ENCODE results near the gene SPATA13. TPM values are rescaled to one million over a fixed set of nuclear protein-coding genes. Genes with fewer than 3 reads are reported as not detected.

Gene SPATA13
- total RNA-seq, 1 donor from 2014 or later, result 12.2 TPM

DNA sequence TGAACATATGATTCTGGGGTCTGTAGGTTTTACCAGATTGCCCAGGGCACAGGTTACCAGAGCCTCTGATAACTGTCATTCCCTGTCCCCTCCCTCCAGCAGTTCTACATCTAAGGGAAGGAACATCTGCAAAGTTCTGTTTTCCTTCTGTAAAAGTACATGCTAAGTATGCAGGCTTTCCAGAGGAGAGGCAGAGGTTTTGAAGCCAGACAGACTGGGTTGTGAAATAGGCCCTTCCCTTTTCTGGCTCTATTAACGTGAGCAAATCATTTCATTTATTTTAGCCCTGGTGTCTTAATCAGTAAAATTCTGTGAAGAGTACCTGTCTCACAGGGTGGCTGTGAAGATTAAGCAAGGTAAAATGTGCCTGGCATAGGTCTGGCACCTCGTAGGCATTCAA lies 82.8 kb downstream of the SPATA13 start:
- no peak for DNase-seq (ENCODE audit: extremely low read depth, low read depth, low spot score)

DNA sequence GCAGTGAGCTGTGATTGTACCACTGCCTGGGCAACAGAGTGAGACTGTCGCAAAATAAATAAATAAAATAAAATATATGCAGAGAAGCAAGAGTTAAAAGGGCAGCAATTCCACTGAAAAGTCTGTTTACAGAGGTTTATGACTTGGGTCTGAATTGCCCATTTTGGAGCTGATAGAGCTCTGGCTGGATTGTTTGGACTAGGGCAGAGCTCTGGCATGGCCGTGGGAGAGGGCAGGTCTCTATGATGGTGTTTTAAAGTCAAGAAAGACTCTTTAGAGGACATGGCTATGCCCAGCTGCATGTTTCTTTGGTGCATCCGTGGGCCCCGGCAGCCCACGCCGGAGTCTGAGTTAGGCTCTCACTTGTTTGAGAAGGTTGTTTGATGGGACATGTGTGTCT lies 84.3 kb downstream of the SPATA13 start:
- no peak for DNase-seq (ENCODE audit: extremely low read depth, low read depth, low spot score)

- no peak for DNase-seq (ENCODE audit: extremely low read depth, low read depth, low spot score)
Measured at GRCh38 chr13:24247016-24247415, 86.5 kb downstream of the SPATA13 start.

DNA sequence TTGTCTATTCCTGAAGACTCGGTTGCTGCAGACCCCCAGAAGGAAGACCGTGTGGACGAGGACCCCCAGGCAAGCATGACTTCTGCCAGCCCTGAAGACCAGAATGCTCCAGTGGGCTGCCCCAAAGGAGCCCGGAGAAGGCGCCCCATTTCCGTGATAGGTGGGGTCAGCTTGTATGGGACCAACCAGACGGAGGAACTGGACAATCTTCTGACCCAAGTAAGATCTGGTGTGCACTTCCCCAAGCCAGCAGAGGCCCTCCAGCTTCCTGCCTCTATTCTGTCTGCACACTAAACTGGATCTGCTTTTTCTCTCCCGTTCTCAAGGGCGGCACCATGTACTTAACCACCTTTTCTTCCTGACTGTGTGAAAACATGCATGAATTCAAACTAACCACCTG lies 89.1 kb downstream of the SPATA13 start:
- DNase-seq (ENCODE audit: extremely low read depth, low read depth, low spot score), result no peak

DNA sequence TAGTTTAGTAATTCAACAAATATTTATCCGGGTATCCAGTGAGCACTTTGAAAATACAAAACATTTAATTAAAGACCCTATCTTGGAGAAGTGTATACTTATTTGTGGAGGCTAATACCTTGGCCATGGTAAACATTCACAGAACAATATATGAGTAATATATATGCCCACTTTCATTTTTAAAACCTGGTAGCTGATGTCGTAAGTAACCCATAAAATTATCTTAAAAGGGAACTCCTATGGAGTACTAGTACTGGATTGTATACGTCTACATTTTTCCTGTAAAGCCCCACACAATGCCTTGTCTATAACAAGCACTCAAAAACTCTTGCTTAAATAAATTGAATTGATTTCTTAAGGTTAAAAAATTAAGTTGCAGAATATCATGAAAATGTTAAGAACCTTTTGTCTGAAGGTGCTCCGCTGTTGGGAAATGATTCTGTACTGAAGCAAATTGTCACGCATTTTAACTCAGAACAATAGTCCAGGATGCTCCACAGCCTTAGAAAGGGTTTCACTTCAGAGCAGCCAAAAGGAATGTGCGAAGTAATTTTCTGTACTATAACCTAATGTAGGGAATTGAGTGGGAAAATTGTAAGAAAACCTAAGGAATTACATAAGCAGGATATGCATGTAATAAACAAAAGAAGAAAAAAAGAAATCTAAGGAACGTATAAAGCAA lies 90.0 kb downstream of the SPATA13 start:
- no peak for DNase-seq (ENCODE audit: extremely low read depth, low read depth, low spot score)

GRCh38 chr13:24251525-24251924 lies 91.0 kb downstream of the SPATA13 start:
- DNase-seq (ENCODE audit: extremely low read depth, low read depth, low spot score), result no peak

DNA sequence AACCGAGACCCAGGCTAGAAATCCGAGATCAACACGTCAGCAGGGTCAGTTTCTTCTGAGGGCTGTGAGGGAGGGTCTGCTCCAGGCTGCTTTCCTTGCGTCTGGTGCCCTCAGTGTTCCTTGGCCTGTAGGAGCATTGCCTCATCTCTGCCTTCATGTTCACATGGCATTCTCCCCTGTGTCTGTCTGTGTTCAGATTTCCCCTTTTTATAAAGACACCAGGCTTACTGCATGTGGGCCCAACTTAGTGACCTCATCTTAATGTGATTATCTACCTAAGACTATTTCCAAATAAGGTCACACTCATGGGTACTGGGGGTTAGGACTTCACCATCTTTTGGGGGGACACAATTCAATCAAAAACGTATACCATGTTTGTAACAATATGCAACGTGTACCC lies 91.6 kb downstream of the SPATA13 start:
- no peak for DNase-seq (ENCODE audit: extremely low read depth, low read depth, low spot score)

GRCh38 chr13:24253520-24254145 lies 93.1 kb downstream of the SPATA13 start:
- no peak for DNase-seq (ENCODE audit: extremely low read depth, low read depth, low spot score)

DNA sequence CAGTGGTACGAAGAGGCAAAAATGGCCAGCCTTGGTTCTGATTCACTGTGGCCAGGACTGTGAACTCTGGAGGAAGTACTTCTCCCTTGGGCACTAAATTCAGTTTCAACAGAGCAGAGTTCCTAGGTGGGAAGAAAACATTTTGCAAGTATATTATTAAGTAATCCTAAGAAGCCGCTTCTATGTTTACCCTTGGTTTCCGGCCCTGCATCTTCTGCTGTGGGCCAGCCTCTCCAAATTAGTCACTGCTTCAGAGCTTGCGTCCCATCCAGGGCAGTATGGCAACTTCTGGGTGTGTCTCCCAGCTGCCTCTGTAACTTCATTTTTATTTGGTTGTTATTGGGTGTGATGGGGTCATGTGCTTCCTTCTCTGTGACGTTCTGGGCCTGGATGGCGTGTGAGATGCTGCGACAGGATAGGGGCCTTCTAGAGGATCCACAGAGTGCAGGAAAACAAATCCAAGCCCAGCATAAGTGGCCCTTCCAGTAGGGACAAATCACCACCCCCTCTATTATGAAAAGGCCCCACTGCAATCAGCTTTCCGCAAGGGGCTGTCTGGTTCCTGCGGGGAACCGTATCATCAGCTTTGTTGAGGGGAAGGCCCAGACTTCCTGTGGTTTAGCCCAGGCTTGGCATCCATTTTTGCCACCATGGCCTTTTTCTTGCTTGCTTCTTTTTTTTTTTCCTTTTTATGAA lies 93.8 kb downstream of the SPATA13 start:
- DNase-seq (ENCODE audit: extremely low read depth, low read depth, low spot score), result no peak

DNA sequence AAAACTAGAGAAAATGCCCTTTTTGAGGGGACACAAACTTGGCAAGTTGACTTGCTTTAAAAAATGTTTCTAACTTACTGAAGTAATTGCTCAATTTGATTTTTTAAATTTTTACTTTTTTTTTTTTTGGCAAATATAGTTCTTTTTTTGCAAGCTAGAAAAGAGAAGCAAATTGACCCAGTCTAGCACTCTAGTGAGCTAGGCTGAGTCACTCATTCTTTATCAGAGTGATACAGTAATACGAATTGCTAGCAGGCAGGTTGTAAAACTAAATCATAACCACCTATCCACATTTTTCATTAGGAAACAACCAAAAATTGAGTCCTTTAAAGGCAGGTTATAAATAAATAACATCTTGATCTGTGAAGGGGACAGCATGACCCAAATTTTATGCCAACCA lies 97.0 kb downstream of the SPATA13 start:
- no peak for DNase-seq (ENCODE audit: extremely low read depth, low read depth, low spot score)

GRCh38 chr13:24261566-24261965 lies 101.0 kb downstream of the SPATA13 start:
- DNase-seq (ENCODE audit: extremely low read depth, low read depth, low spot score), result no peak

DNA sequence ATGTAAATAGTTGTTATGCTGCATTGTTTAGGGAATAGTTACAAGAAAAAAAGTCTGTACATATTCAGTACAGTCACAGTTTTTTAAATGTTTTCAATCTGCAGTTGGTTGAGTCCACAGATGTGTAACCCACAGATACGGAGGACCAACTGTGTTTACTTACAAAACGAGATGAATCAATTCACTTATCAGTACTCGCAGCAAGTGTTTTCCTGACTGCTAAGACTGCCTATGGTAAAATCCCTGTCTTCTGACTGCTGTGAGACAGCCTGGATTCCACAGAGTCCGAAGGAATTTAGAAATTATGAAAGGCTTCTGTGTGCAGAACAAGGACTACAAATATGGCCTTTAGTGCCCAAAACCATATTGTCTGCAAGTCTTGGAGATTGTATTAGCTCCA lies 103.1 kb downstream of the SPATA13 start:
- no peak for DNase-seq (ENCODE audit: extremely low read depth, low read depth, low spot score)

DNA sequence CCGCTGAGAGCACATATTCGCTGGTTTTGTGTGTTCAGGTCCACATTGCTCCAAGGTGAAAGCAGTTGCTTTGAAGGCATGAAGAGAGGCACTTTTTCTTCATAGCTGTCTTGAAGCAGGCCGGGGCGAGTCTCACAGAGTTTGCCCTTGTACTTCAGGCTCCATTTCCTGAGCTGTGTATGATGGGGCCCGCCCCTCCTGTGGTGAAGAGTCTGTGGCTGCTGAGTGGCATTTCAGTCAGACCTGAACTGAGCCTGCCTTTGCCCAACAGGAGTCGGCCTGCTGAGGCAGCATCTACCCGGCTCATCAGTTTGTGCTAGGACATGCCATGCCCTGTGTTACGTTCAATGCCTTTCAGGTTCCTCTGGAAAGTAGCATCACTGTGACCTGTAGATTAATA lies 104.5 kb downstream of the SPATA13 start:
- DNase-seq (ENCODE audit: extremely low read depth, low read depth, low spot score), result no peak

DNA sequence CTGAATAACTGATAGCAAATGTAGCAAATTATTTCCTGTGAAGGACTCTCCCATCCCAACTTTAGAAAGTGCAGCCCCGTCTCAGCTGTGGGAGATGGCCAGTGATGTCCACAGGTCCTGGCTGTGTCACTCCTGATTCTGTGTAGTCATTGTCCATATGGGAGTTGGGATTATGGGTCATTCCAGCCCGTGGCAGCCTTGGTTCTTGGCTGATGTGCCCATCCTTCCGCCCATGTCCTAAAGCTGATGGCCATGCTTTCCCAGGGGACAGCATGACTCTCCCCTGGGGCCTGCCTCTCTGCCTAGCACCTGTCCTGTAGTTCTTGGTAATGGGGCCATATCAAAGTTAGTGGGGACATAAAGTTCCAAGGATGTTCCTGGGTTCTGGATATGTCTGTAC lies 104.9 kb downstream of the SPATA13 start:
- no peak for DNase-seq (ENCODE audit: extremely low read depth, low read depth, low spot score)

DNA sequence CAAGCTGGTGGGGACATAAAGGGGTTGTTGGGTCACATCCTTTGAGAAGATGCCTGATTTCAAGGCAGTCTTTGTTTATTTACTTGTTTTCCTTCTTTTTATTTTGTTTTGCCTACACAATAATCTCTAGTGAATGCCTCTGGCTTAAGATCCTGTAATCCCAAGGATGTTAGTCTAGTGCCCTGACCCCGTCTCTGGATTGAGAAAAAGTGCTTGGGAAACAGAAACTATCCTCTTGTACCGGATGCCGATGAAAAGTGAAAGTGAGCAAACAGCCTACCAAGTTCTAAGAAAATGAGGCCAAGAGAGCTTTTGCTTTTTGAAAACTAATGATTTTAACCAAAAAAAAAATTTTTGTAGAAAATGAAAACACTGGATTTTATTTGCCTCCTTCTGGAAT lies 106.8 kb downstream of the SPATA13 start:
- no peak for DNase-seq (ENCODE audit: extremely low read depth, low read depth, low spot score)

GRCh38 chr13:24267801-24268200 lies 107.3 kb downstream of the SPATA13 start:
- DNase-seq (ENCODE audit: extremely low read depth, low read depth, low spot score), result no peak

- no peak for DNase-seq (ENCODE audit: extremely low read depth, low read depth, low spot score)
Measured at GRCh38 chr13:24269821-24270220, 109.3 kb downstream of the SPATA13 start.

DNA sequence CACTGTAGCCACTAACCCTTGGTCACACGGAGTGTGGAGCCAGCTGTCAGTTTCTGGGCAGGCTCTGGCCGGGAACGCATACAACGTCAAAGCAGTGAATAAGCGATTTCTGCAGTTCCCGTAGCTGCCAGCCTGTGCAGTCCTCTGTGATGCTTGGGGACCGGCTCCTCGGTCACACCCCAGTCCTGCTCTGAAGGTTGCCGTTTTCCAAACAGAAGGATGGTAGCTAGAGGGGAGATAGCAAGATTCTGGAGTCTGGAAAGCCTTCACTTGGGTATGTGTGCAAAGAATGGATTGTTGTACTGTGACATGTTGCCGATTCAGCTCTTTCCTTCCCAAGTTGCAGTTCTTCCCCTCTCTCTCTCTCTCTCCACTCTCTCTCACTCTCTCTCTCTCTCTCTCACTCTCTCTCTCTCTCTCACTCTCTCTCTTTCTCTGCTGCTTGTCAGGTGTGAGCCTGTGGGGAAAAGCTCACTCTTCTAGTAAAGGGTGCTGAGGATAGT lies 110.2 kb downstream of the SPATA13 start:
- no peak for DNase-seq (ENCODE audit: extremely low read depth, low read depth, low spot score)

GRCh38 chr13:24271231-24271600 lies 110.7 kb downstream of the SPATA13 start:
- DNase-seq (ENCODE audit: extremely low read depth, low read depth, low spot score), result no peak

DNA sequence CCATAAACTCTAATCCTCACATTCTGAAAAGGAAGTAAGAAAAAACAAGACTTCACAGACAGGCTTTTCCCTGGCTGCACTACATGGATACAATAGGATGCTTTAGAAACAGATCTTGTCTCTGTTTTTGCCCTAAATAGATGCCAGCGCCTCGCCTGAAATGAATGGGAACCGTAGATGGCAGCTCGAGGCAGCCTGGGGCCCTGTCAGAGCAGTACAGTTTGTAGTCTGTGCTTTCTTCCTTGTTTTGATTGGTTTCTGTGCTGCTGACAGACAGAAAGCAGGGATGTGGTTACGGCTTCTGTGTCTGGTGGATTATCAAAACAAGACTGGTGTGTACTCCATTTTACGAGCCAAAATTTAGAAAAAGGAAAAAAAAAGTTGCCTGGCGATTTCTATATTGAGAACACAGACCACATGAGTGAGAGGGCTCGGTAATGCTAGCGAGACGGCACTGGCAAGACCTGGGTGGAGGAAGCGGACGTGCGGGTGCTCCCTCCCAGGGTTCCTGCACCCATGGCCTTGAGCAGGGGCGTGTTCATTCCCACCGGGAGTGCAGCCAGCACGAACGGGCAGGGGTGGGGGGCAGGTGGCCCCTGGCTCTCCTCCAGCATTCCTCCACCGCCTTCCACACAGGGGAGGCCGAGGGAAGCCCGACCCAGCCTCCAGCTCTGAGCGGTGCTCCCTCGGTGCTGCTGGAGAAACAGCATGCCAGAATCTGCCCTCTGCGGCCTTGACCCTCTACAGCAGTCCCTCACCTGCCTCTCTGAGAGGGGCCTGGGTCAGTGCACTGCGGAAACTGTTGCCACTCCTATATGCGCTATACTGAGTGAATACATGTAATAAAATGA lies 111.3 kb downstream of the SPATA13 start:
- no peak for DNase-seq (ENCODE audit: extremely low read depth, low read depth, low spot score)

All from glomerular endothelial cell (primary cell).